EL (cell line): Measurements from ENCODE around the gene PTGIR.
A peak's percentile ranks its signal among the peaks of the same experiment; 100 is the strongest.

Experiments
- DNase-seq: peaks from one replicate; pipeline ENCODE4 v3.0.0-alpha.2; 2016

Gene PTGIR

DNA sequence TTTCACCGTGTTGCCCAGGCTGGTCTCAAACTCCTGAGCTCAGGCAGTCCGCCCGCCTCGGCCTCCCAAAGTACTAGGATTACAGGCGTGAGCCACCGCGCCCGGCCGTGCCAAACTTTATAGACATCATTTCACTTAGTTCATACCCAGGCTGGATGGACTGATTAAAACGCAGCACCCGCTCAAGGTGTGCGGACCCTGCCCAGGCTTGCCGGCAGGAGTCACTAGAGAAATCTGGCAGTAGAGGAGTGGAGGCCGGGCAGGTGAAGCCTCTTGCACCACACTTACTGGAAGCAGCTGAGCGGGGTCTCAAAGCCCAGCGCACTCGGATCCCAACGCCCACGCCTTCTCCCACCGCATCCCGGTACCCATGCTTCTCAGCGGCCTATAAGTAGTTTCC, 11.4 kb downstream of the PTGIR start:
- DNase-seq = no peak

DNA sequence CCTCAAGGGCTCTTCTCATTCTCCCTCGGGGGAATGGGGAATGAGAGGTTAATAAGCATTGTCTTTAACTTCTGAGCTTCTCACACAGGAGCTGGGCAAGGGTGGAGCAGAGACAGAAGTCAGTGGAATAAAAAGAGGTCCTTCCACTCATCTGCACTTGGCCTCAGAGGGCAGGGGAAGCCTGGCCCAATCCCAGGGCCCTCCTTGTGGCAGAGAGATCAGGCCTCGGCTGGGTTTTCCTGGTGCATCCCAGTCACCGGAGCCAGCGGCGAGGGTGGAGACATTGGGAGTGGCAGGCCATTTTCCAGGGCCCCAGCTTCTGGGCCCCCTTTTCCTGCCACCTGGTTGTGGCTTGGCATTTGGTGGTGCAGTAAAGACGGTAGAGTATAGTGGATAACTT, 13.1 kb downstream of the PTGIR start:
- no peak for DNase-seq

DNA sequence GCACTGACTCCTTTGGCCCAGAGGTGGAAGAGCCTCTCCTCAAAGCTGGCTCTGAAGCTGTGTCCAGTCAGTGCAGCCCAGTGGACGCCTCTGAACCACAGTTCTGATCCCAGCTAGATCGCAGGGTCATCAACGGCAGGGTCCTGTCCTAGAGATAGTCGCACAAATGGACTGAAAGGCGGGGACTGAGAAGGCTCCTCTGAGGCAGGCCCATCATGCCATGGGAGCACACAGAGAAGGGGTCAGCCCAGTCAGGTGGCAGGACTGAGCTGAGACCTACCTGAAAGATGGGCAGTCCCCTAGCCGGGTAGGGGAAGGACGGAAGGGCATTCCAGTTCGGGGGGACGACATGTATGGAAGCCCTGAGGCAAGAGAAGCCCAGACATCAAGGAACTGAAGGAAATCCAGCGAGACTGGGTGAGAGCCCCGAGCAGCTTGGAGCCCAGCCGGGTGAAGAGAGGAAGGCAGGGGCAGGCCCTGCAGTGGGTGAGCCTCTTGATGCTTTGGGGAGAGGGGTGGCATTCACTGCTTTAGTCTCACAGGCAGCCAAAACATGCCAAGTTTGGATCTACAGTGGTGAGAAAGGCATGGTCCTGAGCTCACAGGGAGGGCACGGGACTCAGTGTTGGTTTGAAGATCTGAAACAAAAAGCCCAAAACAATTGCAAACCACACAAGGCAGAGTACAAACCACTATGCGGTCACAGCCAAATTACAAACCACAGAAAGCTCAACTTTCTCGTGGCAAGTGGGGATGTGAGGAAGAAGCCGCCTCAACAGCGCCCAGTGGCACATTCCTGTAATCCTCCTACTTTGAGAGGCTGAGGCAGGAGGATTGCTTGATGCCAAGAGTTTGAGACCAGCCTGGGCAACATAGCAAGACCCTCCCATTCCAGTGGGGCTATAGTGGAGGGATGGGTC, 13.8 kb downstream of the PTGIR start:
- no peak for DNase-seq

DNA sequence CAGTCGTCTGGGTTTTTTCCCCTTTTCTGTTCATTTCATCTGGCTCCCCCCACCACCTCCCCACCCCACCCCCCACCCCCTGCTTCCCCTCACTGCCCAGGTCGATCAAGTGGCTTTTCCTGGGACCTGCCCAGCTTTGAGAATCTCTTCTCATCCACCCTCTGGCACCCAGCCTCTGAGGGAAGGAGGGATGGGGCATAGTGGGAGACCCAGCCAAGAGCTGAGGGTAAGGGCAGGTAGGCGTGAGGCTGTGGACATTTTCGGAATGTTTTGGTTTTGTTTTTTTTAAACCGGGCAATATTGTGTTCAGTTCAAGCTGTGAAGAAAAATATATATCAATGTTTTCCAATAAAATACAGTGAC, 14.5 kb downstream of the PTGIR start:
- DNase-seq = no peak

DNA sequence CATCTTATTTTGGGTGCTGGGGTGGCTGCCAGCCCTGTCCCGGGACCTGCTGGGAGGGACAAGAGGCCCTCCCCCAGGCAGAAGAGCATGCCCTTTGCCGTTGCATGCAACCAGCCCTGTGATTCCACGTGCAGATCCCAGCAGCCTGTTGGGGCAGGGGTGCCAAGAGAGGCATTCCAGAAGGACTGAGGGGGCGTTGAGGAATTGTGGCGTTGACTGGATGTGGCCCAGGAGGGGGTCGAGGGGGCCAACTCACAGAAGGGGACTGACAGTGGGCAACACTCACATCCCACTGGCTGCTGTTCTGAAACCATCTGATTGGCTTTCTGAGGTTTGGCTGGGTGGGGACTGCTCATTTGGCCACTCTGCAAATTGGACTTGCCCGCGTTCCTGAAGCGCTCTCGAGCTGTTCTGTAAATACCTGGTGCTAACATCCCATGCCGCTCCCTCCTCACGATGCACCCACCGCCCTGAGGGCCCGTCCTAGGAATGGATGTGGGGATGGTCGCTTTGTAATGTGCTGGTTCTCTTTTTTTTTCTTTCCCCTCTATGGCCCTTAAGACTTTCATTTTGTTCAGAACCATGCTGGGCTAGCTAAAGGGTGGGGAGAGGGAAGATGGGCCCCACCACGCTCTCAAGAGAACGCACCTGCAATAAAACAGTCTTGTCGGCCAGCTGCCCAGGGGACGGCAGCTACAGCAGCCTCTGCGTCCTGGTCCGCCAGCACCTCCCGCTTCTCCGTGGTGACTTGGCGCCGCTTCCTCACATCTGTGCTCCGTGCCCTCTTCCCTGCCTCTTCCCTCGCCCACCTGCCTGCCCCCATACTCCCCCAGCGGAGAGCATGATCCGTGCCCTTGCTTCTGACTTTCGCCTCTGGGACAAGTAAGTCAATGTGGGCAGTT, 15.1 kb downstream of the PTGIR start:
- DNase-seq = no peak

DNA sequence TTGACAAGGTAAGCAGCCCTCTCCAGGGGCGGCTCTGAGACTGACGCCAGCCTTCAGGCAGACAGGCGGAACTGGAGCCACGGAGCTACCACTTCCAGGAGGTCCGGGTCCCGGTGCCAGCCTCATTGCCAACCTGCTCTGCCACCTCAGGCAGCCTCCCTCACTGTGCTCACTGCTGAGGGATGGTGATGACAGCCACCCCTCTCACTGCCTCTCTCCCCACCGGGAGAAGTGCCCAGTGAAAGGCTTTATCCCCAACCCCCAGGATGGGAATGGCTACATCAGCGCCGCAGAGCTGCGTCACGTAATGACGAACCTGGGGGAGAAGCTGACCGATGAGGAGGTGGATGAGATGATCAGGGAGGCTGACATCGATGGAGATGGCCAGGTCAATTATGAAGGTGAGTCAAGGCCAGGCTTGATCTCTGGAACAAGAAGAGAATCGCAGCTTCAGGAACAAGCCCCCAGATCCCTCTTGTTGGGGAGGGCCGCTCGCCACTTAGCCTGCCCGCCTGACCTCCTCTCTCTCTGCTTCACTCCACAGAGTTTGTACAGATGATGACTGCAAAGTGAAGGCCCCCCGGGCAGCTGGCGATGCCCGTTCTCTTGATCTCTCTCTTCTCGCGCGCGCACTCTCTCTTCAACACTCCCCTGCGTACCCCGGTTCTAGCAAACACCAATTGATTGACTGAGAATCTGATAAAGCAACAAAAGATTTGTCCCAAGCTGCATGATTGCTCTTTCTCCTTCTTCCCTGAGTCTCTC, 16.1 kb downstream of the PTGIR start:
- DNase-seq = no peak

DNA sequence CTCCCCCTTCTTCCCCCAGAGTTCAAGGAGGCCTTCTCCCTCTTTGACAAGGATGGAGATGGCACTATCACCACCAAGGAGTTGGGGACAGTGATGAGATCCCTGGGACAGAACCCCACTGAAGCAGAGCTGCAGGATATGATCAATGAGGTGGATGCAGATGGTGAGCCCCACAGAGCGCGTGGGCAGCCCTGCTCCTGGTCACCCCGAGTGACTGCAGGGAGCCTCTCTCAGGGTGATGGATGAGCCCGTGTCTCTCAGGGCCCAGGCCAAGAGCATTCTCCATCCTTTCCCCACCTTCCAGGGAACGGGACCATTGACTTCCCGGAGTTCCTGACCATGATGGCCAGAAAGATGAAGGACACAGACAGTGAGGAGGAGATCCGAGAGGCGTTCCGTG, 16.7 kb downstream of the PTGIR start:
- DNase-seq = no peak

DNA sequence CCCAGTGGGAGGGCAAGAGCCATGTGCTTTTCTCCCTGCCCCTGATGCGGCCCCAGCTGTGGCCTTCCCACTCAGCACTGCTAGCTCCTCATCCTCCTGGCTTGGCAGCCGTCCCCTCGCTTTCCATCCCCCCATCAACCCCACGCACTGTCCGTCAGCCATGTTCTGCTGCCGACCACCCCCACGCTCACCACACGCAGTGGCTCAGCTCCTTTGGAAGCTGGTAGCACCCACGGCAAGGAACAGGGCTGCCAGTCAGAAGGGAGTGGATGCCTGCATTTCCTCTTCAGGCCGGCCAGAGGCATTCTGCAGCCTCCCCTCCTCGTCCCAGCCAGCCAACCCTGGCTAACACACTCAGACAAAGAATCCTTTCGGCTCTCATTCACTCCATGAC, 17.4 kb downstream of the PTGIR start:
- DNase-seq = no peak

DNA sequence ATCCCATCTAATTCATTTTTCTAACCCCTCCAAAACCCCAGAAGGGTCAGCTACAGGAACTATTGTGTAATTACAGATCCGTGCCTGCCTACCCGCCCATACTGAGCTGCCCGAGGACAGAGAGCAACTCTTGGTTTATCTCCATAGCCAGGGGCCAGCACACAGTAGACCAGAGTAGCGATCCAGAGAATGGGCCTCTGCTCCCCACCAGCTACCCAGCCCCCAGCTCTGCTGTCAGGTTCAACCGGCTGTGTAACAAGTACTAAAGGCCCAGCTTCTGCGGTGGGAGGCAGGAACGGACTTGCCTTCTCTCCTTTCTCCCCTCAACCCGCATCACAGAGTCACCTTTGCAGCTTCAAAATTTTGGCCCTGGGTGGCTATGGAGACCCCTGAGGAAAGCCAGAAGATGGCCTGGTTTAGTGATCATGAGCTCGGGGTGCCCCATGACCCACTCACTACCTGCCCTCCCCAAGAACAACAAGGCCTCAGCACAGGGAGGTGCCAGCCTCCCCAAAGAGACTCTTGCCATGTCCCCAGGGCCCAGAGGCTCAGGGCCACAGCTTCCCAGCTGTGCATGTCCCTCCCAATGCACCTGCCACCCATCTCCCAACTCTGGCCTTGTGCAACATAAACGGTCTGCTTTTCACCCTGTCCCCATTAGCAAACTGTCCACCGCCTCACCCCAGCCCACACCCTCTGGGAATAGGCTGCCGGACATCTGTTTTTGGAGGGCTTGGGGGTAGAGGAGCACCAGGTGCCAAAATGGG, 18.0 kb downstream of the PTGIR start:
- DNase-seq = no peak

DNA sequence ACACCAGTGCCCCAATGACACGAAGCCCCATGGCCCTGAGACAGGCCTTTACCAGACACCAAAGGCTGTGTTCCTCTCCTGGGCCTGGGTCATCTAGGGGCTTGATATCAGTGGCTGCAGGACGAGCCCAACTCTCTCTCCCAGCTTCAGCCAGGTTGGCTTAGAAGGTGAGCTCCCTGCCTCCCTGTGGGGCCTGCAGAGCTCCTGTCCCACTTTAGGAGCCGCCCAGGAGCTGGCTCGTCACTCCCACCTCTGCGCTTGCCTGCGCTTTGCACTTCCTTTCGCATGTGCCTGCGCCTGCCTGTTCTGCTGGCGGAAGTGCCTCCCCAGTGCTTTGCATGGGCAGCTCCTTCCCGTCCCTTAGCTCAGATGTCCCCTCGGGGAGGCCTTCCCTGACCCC, 18.9 kb downstream of the PTGIR start:
- DNase-seq = no peak

DNA sequence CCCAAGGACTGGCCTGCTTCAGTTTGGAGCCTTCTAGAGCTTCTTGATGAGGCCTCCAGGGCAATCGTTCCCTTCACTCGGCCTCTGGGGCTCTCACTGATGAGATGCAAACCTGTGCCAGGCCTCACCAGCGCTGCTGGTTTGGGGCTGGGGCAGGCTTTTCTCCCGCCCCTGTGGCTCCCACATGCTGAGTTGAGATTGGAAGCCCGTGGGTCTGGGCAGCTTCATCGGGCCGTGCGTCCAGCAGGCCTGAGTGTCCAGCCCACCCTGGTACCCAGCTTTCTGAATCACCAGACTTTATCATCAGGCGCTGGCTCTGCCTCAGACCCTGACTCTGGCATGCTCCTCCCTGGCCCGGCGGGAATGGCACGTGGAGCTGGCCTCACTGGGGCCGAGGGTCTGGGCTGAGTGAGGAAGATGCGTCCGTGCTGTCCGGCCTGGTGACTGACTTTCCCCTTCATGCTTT, 19.5 kb downstream of the PTGIR start:
- no peak for DNase-seq

DNA sequence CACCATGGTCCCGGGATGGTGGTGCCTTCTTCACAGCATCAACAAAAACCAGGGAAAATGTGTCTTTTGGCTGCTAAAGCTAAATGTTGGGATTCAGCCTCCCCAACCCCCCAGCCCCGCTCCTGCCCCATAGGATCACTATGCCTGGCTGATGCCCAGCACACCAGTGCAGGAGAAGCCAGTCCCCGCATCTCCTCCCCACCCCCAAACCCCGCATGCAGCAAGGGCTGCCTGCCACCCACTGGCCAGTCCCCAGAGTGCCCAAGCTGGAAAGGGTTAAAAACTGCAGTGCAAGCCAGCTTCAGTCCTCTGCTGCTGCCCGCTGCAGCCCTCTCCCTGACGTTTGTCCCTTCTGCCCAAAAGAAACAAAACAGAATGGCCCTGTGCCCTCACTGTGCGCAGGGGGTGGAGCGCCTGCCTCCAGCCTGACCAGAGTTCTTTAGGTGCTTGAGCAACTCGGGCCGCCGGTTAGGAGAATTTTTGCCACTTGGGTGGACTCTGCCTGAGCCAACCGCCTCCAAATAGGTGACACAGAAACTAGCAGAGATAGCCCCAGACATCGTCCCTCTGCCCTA, 20.0 kb downstream of the PTGIR start:
- no peak for DNase-seq

DNA sequence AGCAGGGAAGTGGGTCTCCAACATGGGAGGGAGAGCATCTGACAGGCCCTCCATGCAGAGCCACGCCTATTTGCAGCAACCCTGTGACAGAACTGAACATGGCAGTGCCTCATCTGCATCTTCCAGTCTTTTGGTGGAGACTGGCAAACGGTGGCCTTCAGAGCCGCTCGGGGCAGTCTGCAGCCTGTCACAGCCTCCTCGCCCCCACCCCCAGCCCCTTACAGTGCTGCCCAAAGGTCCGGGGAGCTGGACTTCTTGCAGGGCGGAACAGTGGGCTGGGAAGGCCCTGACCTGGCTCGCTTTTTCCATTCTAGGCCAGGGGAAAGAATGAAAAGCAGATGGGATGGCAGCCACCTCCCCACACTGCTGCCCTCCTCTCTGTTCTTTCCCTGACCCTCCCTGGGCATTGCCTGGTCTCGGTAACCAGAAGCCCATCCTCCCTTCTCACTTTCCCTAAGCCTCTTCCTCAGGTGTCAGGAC, 21.1 kb downstream of the PTGIR start:
- DNase-seq = no peak

DNA sequence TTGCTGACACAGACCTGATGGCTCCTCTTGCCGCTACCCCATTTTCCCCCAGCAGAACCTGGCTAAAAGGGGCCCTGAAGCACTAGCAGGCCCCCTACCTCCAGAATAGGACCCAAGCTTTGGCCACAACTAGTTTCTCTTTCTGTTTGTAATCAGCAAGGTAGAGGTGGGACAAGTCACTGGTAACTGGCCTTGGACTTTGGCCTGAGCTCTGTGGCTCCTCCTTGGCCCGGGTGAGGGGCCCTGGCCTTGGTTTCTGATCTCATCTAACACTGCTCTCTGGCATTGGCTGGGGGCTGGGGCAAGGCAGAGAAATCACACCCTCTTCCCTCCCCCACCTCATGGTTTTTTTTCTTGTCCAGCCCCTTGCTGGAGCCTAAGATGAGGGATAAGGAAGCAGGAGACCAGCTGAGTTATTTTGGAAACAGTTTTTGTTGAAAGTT, 21.7 kb downstream of the PTGIR start:
- no peak for DNase-seq

DNA sequence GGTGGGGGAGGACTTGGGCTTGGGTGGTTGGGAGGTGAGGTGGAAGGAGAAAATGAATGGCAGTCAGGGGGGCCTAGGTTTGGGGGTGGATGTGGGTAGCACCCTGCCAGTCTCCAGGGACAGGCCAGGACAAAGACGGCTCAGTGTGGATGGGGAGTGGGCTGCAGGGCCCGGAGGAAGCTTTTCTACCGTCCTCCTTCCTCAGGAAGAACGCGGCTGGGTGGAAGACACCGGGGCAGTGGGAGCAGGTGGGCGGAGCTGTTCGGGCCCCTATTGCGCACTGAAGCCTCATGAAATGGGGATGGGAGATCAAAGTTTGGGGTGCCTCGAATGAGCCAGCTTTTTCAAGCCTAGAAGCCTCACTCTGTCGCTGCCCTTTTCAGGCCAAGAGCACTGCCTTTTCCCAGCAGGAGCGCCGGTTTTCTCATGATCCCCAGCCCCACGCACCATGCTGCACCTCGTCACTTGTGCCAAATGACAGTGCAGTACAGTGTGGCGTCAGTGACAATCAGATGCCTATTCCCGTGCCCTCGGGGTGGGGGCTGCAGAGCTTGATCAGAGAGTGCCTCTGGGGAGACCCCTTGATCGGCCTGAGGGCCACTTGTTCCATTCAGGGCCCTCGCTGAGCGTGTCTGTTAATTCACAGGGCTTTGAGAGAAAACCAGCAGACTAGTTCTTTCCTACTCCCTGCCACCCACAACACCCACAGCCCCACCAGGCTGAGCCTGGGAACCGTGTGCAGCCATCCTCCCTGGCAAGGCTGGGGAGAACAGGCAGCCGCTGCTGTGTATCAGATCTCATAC, 22.3 kb downstream of the PTGIR start:
- no peak for DNase-seq

DNA sequence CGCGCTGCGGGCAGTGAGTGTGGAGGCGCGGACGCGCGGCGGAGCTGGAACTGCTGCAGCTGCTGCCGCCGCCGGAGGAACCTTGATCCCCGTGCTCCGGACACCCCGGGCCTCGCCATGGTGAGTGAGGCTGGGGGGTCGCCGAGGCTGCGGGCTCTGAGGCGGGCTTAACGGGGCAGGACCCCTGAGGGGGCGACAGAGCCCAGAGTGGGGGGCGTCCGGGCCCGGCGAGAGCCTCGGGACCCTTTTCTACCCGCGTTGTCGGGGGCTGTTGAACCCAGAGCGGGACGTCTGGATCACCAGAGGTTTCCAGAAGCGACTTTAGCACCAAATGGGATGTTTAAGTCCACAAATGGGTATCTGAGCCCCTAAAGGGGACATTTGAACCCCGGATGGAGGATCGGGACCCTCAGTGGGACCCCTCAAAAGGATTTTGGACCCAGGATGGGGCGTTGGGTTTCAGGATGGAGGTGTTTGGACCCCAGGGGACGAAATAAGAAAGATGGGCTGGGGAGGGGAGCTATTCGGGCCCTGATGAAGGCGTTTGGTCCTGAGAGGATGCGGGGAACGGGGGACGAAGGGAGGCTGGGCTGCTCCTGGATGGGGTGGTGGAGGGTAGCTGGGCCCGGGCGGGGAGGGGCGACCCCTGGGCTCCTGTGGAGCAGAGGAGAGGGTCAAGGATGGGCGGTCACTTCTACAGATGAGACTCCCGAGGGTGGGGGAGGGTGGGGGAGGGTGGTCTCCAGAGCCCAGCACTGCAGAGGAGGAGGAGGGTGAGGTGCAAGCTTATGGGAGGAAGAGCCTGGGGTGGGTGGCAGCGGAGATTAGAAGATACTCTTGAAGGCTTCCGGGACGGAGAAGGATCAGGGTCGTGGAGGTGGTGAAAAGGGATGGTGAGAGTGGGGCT, 23.3 kb downstream of the PTGIR start, which contains the start of gene CALM3:
Gene CALM3 (plus strand): TSS at position 13 of the 907 bp plus-strand sequence. CDS start 105 bp downstream, at position 118.
- no peak for DNase-seq

DNA sequence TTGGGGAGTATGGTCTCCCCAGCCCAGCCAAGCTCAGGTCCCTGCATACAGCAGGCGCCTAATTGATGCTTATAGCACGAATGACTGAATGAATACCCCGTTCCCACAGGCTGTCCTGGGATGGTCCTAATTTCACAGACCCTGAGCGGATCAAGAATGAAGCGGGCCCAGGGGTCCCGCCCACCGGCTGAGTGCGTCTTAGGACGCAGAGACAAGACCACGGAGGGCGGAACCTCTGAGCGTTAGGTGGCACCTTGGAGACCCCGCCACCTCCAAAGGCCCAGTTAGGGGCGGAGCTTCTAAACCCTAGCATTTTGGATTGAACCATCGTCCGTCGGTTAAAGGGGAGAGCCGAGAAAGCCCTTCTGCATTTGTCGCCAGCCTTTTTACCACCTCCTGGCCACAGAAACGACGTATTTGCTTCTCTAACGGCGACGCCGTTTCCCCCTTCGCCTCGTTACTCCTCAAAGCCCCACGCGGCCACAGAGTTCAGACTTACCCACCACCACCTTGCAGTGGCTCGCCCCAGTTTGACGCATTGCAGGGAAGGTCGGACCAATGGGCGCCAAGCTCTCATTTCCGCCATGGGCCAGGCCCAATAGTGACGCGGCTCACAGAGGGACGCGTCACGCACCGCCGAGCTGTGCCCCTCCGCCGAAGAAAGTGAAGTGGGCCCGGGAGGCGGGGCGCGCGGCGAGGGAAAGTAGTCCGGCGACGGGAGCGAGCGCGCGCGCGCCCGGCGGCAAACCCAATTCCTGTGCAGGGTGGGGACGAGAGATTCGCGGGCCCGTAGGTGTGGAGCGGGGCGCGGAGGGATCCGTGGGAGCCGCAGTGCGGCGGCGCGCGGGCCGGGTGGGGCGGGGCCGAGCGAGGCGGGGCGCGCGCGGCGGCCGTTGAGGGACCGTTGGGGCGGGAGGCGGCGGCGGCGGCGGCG, 24.2 kb downstream of the PTGIR start:
- peak; percentile 95 for DNase-seq

DNA sequence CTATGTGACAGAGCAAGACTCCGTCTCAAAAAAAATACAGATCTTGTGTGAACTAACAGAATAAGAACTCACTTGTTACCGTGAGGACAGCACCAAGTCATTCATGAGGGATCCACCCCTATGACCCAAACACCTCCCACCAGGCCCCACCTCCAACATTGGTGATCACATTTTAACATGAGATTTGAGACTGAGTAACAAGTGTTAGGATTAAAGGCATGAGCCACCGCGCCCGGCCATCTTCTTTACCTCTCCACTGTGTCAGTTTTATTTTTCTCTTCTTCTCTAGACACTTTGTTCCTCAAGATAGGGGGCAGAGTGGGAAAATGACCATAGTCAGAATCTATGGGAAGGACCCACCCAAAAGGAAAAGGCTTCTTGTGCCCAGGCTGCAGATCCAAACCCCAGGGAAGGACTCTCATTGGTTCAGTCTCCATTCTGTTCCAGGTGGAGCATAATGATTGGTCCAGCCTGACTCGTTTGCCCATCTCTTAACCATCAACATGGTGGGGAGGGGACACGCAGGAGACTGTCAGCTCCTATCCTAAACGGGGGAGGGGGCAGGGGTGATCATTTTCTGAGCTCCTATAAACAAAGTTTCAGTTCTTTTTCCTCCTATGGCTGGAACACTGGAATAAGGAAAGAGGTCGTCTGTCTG, 25.0 kb downstream of the PTGIR start:
- DNase-seq = no peak
